Gastroesophageal sphincter (tissue), 3 donors: Measurements from ENCODE around the gene PNPO.

ENCODE experiments used
- CTCF ChIP-seq, 4 experiments: fragments of 200-600 bp in 2 of 4; fragments of 450-650 bp in 2 of 4; sonication (generic) in 1 of 4; IDR thresholded peaks; one replicate each; pipeline ENCODE4 v1.5.1; 2017 to 2019; ENCODE audit warnings: antibody characterized with exemption in 4 of 4, mild to moderate bottlenecking in 2 of 4, moderate library complexity in 2 of 4
- POLR2A ChIP-seq, 2 donors: fragments of 450-650 bp; IDR thresholded peaks; one replicate each; pipeline ENCODE4 v1.6.1; 2017; ENCODE audit warnings: antibody characterized with exemption in 2 of 2, mild to moderate bottlenecking in 2 of 2, moderate library complexity in 1 of 2

- TF ChIP-seq POLR2A (IDR thresholded peaks at IDR 0.05) (no peak), CTCF (IDR thresholded peaks at IDR 0.05) (no peak)
Measured at GRCh38 chr17:47894498-47895346, 46.6 kb upstream of the PNPO start.
